ENCODE data around the gene CACNA1D.

GRCh38 chr3:53788038-53788437 is 293.6 kb downstream of the CACNA1D start:
- TF ChIP-seq, protein P1, sequence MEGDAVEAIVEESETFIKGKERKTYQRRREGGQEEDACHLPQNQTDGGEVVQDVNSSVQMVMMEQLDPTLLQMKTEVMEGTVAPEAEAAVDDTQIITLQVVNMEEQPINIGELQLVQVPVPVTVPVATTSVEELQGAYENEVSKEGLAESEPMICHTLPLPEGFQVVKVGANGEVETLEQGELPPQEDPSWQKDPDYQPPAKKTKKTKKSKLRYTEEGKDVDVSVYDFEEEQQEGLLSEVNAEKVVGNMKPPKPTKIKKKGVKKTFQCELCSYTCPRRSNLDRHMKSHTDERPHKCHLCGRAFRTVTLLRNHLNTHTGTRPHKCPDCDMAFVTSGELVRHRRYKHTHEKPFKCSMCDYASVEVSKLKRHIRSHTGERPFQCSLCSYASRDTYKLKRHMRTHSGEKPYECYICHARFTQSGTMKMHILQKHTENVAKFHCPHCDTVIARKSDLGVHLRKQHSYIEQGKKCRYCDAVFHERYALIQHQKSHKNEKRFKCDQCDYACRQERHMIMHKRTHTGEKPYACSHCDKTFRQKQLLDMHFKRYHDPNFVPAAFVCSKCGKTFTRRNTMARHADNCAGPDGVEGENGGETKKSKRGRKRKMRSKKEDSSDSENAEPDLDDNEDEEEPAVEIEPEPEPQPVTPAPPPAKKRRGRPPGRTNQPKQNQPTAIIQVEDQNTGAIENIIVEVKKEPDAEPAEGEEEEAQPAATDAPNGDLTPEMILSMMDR (IDR thresholded peaks at IDR 0.05; ENCODE audit: extremely low read depth in 1 of 2, insufficient read depth in 1 of 2, low read depth in 1 of 2, low read length in 2 of 2): no peak
- TF ChIP-seq JUN (IDR thresholded peaks at IDR 0.05; ENCODE audit: borderline replicate concordance, insufficient read depth, insufficient read length, low read depth) (no peak), POLR2A (IDR thresholded peaks at IDR 0.05; ENCODE audit: low read depth, low read length) (no peak)
